GM12874 (cell line): ENCODE data around the gene IGFBP6.

ENCODE experiments used
- TF ChIP-seq, protein P1 (sequence below): IDR thresholded peaks from 2 replicates; pipeline ENCODE4 v1.5.1; 2011; ENCODE audit warnings: low read depth, mild to moderate bottlenecking, control low read depth, low read length, moderate library complexity; ENCODE audit not compliant: insufficient read depth

The IGFBP6 gene

DNA sequence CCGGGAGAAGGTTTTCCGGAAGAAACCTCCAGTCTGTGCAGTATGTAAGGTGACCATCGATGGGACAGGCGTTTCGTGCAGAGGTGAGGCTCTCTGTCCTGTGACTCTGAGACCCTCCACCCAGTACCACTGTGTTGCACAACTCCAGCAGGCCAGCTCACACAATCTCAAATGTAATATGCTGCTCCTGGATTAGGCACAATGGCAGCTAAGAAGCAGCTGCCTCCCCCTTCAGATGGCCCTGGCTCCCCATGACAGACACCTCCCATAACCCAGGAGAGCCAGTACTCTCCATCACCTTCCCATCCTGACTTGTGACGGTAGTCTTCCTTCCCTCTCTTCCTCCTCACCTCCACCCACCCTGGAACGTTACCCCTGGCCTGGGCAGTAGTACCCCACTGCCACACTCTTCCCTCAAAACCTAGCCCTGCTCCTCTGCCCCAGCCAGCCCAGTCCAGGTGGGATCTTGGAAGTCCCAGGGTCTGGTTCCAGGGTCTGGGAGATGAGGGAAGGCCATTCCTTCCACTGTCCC, 45.5 kb upstream of the IGFBP6 start:
- TF ChIP-seq, protein P1, sequence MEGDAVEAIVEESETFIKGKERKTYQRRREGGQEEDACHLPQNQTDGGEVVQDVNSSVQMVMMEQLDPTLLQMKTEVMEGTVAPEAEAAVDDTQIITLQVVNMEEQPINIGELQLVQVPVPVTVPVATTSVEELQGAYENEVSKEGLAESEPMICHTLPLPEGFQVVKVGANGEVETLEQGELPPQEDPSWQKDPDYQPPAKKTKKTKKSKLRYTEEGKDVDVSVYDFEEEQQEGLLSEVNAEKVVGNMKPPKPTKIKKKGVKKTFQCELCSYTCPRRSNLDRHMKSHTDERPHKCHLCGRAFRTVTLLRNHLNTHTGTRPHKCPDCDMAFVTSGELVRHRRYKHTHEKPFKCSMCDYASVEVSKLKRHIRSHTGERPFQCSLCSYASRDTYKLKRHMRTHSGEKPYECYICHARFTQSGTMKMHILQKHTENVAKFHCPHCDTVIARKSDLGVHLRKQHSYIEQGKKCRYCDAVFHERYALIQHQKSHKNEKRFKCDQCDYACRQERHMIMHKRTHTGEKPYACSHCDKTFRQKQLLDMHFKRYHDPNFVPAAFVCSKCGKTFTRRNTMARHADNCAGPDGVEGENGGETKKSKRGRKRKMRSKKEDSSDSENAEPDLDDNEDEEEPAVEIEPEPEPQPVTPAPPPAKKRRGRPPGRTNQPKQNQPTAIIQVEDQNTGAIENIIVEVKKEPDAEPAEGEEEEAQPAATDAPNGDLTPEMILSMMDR = no peak

DNA sequence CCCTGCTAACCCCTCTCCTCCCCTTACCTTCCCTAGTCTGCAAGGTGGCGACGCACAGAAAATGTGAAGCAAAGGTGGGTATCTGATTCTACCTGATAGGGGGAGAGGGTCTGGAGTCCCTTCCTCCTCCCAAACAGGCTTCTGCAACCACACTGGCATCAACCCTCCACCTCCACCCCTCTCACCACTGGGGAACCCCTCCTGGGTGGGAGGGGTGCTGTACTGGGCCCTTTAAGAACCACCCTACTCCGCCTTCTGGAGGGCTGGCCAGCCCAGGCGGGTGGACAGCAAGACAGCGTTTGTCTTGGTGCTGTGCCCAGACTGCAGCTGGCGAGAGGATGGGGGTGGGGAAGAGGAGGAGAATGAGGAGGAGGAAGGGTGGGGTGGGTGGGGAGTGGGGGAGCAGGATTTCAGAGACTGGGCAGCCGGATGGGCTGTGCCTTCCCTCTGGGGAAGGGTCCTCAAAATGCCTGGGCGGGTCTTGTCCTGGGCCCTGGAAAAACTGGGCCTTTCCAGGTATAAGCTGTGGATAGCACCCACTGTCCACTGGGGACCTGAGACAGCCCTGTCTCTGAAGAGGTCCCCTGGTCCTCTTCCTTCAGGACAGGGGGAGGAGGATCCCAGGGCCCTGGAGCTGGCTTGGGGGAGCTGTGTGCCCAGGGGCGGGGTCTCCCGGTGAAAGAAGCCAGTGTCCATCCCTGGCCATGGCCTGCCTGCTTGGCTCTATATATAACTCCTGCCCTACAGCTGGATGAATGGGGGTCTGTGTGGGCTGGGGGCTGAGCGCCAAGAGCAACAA, 44.8 kb upstream of the IGFBP6 start:
- TF ChIP-seq, protein P1 = no peak

DNA sequence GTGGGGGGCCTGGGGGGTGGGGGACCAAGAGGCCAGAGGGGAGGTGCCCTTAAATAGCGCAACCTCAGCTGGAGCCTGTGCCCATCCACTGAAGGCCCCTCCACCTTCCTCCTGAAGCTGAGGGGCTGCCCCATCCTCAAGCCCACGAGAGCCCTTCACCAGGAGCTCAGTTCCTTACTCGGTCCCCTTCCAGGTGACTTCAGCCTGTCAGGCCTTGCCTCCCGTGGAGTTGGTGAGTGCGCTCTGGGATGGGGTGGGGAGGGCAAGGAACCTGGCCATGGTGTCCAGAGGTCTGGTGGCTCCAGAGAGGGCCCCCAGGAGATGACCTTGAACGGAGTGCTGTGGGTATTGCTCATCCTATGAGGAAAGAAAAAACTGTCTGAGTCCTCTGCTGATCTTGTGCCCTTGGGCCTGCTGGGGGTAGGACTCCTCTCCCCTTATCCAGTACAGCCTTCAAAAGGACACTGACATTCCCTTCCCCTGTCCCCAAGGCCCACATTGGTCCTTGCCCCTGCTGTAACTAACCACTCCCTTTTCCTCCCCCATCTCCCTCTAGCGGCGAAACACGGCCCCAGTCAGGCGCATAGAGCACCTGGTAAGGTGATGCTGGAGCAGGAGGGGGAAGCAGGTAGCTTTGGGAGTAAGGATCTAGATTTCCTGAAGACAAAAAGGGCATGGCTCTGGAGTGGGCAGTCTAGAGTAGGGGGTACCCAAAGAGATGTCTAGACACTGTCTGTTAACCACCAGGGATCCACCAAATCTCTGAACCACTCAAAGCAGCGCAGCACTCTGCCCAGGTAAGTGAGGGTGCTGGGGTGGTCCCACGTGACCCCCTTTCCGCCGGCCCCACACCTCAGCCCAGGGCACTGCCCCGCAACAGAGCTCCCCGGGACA, 44.0 kb upstream of the IGFBP6 start:
- TF ChIP-seq, protein P1 = peak; percentile 70; the same call in 1 of the 2 replicates

DNA sequence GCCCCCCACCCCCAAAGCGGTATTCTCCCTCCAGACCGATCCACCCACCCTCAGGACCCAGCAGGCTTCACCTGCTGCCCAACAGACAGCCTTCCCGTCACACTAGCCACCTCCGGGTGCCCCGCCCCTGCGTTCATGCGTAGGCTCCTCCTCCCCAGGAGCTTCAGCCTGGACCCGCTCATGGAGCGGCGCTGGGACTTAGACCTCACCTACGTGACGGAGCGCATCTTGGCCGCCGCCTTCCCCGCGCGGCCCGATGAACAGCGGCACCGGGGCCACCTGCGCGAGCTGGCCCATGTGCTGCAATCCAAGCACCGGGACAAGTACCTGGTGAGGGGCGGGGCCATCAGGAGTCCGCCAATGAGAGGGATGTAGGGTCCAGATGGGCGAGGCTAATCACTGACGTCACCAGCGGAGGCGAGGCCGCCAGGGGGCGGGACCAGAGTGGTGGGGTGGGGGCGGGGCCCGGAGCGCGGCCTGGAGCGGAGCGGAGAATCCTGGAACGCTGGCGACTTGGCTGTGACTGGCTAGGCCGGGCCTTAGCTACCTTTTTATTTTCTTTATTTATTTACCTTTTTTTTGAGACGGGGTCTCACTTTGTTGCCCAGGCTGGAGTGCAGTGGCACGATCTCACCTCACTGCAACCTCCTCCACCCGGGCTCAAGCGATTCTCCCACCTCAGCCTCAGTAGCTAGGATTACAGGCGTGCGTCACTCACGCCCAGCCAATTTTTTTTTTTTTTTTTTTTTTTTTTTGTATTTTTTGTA, 43.2 kb upstream of the IGFBP6 start:
- TF ChIP-seq, protein P1 = no peak

DNA sequence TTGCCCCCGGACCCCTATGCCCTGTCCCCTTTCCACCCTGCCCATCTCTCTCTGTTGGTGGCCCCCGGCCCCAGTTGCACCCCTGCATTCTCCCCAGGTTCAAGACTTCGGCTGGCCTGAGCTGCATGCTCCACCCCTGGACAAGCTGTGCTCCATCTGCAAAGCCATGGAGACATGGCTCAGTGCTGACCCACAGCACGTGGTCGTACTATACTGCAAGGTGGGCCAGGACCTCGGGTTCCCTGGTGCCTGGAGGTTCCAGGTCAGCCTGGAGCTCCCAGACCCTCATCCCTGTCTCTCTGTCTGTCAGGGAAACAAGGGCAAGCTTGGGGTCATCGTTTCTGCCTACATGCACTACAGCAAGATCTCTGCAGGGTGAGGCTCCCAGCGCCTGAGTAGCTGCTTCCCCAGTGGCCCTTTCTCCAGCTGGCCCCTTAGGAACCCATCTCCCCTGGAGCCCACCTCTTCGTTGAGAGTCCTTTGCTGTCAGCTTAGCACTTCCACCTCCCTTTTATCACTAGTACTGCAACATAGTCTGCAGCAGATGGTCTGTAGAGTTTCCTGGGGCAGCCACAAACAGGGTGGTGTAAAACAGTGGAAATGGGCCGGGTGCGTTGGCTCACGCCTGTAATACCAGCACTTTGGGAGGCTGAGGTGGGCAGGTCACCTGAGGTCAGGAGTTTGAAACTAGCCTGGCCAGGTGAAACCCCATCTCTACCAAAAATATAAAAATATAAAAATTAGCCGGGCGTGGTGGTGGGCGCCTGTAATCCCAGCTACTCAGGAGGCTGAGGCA, 41.8 kb upstream of the IGFBP6 start:
- TF ChIP-seq, protein P1 = no peak

DNA sequence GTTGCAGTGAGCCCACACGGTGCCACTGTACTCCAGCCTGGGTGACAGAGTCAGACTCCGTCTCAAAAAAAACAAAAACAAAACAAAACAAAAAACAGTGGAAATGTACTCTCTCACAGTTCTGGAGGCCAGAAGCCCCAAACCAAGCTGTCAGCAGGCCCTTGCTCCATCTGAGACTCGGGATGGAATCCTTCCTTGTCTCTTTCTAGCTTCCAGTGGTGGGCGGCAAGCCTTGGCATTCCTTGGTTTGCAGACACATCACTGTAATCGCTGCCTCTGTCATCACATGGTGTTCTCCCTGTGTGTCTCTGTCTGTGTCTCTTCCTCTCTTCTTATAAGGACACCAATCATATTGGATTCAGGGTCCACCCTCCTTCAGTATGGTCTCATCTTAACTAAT, 41.2 kb upstream of the IGFBP6 start:
- TF ChIP-seq, protein P1 = no peak
